Measurements from ENCODE around the gene SCMH1. TPM values are rescaled to one million over a fixed set of nuclear protein-coding genes. Genes with fewer than 3 reads are reported as not detected.

The SCMH1 gene
- total RNA-seq, 2 experiments from 2014 or later: 25.3 to 26.1 TPM

DNA sequence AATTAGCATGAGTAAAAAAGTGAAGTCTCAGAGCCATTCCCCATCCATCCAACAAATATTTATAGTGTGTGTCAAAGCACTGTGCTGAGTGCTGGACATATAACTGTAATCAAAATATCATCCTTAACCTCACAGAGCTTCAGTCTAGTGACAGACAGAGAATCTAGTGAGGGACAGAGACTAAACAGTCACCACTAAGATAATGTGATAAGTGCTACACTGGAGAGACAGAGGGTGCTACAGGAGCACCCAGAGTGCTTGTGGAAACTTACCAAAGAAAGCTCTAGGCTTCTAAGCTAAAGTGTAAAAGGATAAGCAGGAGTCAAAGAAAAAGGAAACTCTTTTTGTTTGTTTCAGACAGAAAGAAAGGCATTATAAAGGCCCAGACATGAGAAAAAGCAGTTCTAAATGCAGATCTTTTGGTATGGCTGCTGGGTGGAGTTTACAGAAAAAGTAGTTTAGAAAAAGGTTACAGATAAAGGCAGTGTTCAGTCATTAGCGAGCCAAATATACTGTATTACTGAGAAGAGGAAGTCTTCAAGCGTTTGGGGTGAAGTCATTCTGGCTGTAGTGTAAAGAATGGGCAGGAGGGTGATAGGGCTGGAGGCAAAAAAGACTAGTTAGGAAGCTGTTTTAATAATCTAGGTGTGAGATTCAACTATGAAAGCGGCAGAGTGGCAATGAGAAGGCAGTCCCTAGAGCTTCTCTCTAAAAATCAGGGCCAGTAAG is 83.8 kb downstream of the SCMH1 start:
- Mint-ChIP-seq H3K4me1 (ENCODE audit: low read depth) (no peaks in the 10 kb centered on the region), H3K27me3 (no peaks in the 10 kb centered on the region), H3K4me3 (no peak overlapping the region), H3K36me3 (ENCODE audit: low read depth) (peaks cover 3% of the 10 kb centered on the region), H3K9me3 (no peaks in the 10 kb centered on the region), H3K27ac (no peak overlapping the region)
- ChIA-PET CTCF (no interaction called here), POLR2A (interaction anchor here (0.7 kb wide), 1 partner anchor 14 kb away, joined by 3 read pairs; no protein-coding TSS in a partner anchor)
- DNase-seq (no peak), ATAC-seq (no peak)
- TF ChIP-seq, protein P1, sequence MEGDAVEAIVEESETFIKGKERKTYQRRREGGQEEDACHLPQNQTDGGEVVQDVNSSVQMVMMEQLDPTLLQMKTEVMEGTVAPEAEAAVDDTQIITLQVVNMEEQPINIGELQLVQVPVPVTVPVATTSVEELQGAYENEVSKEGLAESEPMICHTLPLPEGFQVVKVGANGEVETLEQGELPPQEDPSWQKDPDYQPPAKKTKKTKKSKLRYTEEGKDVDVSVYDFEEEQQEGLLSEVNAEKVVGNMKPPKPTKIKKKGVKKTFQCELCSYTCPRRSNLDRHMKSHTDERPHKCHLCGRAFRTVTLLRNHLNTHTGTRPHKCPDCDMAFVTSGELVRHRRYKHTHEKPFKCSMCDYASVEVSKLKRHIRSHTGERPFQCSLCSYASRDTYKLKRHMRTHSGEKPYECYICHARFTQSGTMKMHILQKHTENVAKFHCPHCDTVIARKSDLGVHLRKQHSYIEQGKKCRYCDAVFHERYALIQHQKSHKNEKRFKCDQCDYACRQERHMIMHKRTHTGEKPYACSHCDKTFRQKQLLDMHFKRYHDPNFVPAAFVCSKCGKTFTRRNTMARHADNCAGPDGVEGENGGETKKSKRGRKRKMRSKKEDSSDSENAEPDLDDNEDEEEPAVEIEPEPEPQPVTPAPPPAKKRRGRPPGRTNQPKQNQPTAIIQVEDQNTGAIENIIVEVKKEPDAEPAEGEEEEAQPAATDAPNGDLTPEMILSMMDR (IDR thresholded peaks at IDR 0.05): no peak
- intact Hi-C loops (cut with micrococcal nuclease): no loop called here

DNA sequence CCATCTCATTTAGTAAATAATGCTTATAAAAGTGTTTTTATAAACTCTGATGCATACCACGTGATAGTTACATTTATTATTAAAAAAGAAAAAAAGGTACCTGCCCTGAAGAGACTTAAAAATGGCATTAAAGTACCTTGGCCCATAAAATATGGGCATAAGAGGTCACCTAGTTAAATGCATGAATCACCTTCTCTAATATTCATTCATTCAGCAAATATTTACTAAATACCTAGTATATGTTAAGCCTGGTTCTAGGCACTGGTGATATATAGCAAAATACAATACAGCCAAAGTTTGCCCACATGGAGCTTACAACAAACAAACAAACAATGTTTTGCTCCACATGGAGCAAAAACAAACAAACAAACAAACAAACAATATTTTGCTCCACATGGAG is 87.0 kb downstream of the SCMH1 start:
- Mint-ChIP-seq H3K4me3 (no peak overlapping the region), H3K27ac (no peak overlapping the region), H3K36me3 (ENCODE audit: low read depth) (peaks cover 7% of the 10 kb centered on the region), H3K27me3 (no peaks in the 10 kb centered on the region), H3K9me3 (no peaks in the 10 kb centered on the region), H3K4me1 (ENCODE audit: low read depth) (no peaks in the 10 kb centered on the region)
- intact Hi-C loops (cut with micrococcal nuclease): no loop called here
- POLR2A ChIA-PET: no interaction called here
- CTCF ChIA-PET: interaction anchor here (1.0 kb wide), 1 partner anchor 20 kb away, joined by 3 read pairs; no protein-coding TSS in a partner anchor
- no peak for DNase-seq
- TF ChIP-seq, protein P1 (IDR thresholded peaks at IDR 0.05): no peak
- no peak for ATAC-seq

DNA sequence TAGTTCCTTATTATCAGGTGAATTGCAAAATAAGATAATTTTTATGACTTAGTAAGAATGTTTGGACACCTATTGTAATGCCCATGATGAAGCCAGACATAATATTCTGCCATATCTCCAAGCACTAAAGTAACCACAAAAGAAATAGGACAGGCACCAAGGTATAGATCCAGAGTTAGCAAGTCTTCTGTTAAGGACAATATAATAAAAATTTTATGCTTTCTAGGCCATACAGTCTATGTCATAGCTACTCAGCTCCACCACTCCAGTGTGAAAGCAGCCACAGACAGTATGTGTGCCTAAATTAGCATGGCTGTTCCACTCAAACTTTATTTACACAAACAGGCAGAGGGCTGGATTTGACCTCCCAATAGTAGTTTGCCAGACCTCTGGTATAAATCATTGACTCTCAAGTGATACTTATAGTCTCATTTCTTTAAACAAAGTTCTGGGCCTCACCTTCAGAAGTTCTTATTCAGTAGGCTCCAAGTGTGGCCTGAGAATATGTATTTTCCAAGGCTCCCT is 88.3 kb downstream of the SCMH1 start:
- CTCF ChIA-PET: no interaction called here
- intact Hi-C loops (cut with micrococcal nuclease): no loop called here

DNA sequence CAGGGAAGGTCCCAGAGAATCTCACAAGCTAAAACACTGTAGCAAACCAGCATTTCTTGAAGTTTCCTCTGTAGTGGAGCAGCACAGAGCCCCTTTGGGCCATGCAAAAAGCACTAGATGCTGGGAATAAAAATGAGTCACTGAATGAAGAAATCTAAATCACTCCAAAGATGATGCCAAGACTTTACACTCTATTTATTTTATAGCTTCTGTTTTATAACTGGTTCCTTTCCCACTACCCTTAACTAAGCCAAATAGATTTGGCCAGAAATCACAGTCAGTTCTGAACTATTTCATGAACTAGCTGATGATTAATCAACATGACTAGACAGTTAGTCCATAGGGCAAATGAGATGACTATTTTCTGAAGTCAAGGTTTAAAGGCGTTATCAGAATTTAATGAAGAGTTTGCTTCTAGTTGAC is 89.5 kb downstream of the SCMH1 start:
- TF ChIP-seq, protein P1 (IDR thresholded peaks at IDR 0.05): no peak
- no peaks in the 10 kb centered on the region for H3K9me3 Mint-ChIP-seq
- no peaks in the 10 kb centered on the region for H3K27me3 Mint-ChIP-seq
- H3K4me3 Mint-ChIP-seq: no peak overlapping the region
- no peaks in the 10 kb centered on the region for H3K4me1 Mint-ChIP-seq (ENCODE audit: low read depth)
- ChIA-PET CTCF (interaction anchor here (1.0 to 2.4 kb wide), 3 partner anchors 8 to 14 kb away, joined by 3 to 6 read pairs (median 4); no protein-coding TSS in a partner anchor), POLR2A (no interaction called here)
- no peak overlapping the region for H3K27ac Mint-ChIP-seq
- peaks cover 18% of the 10 kb centered on the region for H3K36me3 Mint-ChIP-seq (ENCODE audit: low read depth)
- intact Hi-C loops (cut with micrococcal nuclease): no loop called here
- DNase-seq (no peak), ATAC-seq (no peak)

More for the DNA sequence above, 88.3 kb downstream of the SCMH1 start:
- no peak overlapping the region for H3K4me3 Mint-ChIP-seq
- no peak overlapping the region for H3K27ac Mint-ChIP-seq
- no peaks in the 10 kb centered on the region for H3K9me3 Mint-ChIP-seq
- no peak for ATAC-seq
- POLR2A ChIA-PET: no interaction called here
- no peaks in the 10 kb centered on the region for H3K4me1 Mint-ChIP-seq (ENCODE audit: low read depth)
- H3K36me3 Mint-ChIP-seq (ENCODE audit: low read depth): peaks cover 18% of the 10 kb centered on the region
- no peak for DNase-seq
- no peaks in the 10 kb centered on the region for H3K27me3 Mint-ChIP-seq
- TF ChIP-seq, protein P1 (IDR thresholded peaks at IDR 0.05): no peak

DNA sequence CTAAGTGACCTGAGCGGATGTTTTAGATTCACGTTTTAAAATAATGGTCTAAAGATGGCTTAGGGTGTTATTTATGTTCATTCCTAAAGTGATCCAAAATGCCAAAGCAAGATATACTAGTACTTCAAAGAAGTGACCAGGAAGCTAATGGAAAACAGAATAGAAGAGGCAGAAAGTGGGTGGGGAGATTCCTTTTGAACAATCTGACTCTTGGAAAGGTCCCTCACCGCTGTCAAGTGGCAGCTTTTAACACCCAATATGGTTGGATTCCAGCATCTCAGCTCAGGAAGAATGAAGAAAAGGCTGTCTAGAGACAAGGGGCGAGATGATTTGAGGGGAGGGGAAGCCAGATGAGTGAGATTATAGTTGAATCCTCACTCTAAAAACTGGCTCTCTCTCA is 90.3 kb downstream of the SCMH1 start:
- no peak overlapping the region for H3K4me3 Mint-ChIP-seq
- no peaks in the 10 kb centered on the region for H3K9me3 Mint-ChIP-seq
- ChIA-PET CTCF (interaction anchor here (2.4 kb wide), 1 partner anchor 9 kb away, joined by 6 read pairs; no protein-coding TSS in a partner anchor), POLR2A (no interaction called here)
- TF ChIP-seq, protein P1 (IDR thresholded peaks at IDR 0.05): no peak
- no peak overlapping the region for H3K27ac Mint-ChIP-seq
- peaks cover 16% of the 10 kb centered on the region for H3K36me3 Mint-ChIP-seq (ENCODE audit: low read depth)
- H3K27me3 Mint-ChIP-seq: no peaks in the 10 kb centered on the region
- no peak for ATAC-seq
- DNase-seq: no peak
- intact Hi-C loops (cut with micrococcal nuclease): no loop called here
- H3K4me1 Mint-ChIP-seq (ENCODE audit: low read depth): no peaks in the 10 kb centered on the region
